NT2/D1 (cell line): ENCODE measurements around the gene GLTP.

ENCODE experiments used
- SUZ12 ChIP-seq: IDR thresholded peaks from 2 replicates; pipeline ENCODE4 v1.6.1; 2011; ENCODE audit not compliant: insufficient read length, insufficient read depth; ENCODE audit errors: extremely low read depth
- YY1 ChIP-seq: IDR thresholded peaks from 2 replicates; pipeline ENCODE4 v1.6.1; 2011; ENCODE audit not compliant: insufficient read length, insufficient read depth
- ZNF274 ChIP-seq: IDR thresholded peaks from 2 replicates; pipeline ENCODE4 v1.6.1; 2011; ENCODE audit warnings: mild to moderate bottlenecking, low read depth, low read length

DNA sequence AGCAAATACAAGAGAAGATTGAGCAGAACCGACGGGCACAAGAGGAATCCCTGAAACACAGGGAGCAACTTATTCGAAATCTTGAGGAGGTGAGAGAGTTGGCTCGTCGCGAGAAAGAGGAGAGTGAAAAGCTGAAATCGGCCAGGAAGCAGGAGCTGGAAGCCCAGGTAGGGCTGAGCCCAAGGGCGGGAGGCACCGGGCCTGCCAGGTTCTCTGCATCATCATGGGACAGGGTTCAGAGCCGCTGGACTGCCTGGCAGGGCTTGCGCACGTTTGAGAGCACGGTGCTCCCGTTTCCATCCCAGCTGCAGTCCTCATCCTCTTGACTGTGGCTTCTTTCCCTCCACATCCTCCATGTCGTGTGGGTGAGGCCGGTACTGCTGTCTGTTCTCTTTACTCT, 34.1 kb upstream of the GLTP start:
- TF ChIP-seq ZNF274 (no peak), YY1 (no peak), SUZ12 (no peak)
